ENCODE results near the gene RTL10.

GRCh38 chr22:19882446-19883381 lies 28.0 kb upstream of the RTL10 start:
- TF ChIP-seq CTCF (IDR thresholded peaks at IDR 0.05; ENCODE audit: low read depth, low read length, poor library complexity, severe bottlenecking) = no peak
- no peak for TF ChIP-seq EZH2phosphoT487 (IDR thresholded peaks at IDR 0.05; ENCODE audit: borderline replicate concordance, low read length)
